Gastroesophageal sphincter (tissue), 4 donors: Measurements from ENCODE around the gene ERVK3-1. TPM values are rescaled to one million over a fixed set of nuclear protein-coding genes. Genes with fewer than 3 reads are reported as not detected.

ENCODE experiments used
- ATAC-seq: fragments of 150-250 bp; one replicate; pipeline ENCODE4 v1.9.1; 2016; ENCODE audit warnings: mild to moderate bottlenecking, moderate library complexity
- H3K27ac ChIP-seq, 4 donors: fragments of 200-600 bp; sonication (generic) in 3 of 4; 1 replicate in 3 of 4; 2 replicates in 1 of 4; pipeline ENCODE4 v1.5.1; 2016 to 2019
- H3K27me3 ChIP-seq: fragments of 200-600 bp; sonication (generic); one replicate; pipeline ENCODE4 v1.5.1; 2019
- H3K36me3 ChIP-seq, 2 donors: fragments of 200-600 bp; sonication (generic); one replicate each; pipeline ENCODE4 v1.5.1; 2019; ENCODE audit warnings: control low read depth in 1 of 2
- H3K4me1 ChIP-seq, 3 donors: fragments of 200-600 bp; sonication (generic); 1 replicate in 2 of 3; 2 replicates in 1 of 3; pipeline ENCODE4 v1.5.1; 2016 to 2019; ENCODE audit warnings: control low read depth in 2 of 3
- H3K4me3 ChIP-seq, 2 donors: fragments of 200-600 bp; sonication (generic); one replicate each; pipeline ENCODE4 v1.5.1; 2019; ENCODE audit warnings: mild to moderate bottlenecking in 1 of 2, moderate library complexity in 1 of 2
- H3K9me3 ChIP-seq, 3 donors: fragments of 200-600 bp; sonication (generic); one replicate each; pipeline ENCODE4 v1.5.1; 2017 to 2019; ENCODE audit warnings: control low read depth in 2 of 3
- CTCF ChIP-seq, 4 experiments: fragments of 200-600 bp in 2 of 4; fragments of 450-650 bp in 2 of 4; sonication (generic) in 1 of 4; IDR thresholded peaks; one replicate each; pipeline ENCODE4 v1.5.1; 2017 to 2019; ENCODE audit warnings: antibody characterized with exemption in 4 of 4, mild to moderate bottlenecking in 2 of 4, moderate library complexity in 2 of 4
- EP300 ChIP-seq: sonication (generic); formaldehyde crosslinking; IDR thresholded peaks from one replicate; pipeline ENCODE4 v1.6.1; 2017; ENCODE audit warnings: antibody characterized with exemption, mild to moderate bottlenecking
- POLR2A ChIP-seq, 2 donors: fragments of 450-650 bp; IDR thresholded peaks; one replicate each; pipeline ENCODE4 v1.6.1; 2017; ENCODE audit warnings: antibody characterized with exemption in 2 of 2, mild to moderate bottlenecking in 2 of 2, moderate library complexity in 1 of 2
- POLR2AphosphoS5 ChIP-seq: sonication (generic); formaldehyde crosslinking; IDR thresholded peaks from one replicate; pipeline ENCODE4 v1.6.1; 2017; ENCODE audit warnings: antibody characterized with exemption
- WGBS, 2 donors: methylation state at CpG; one replicate each; pipeline ENCODE4 v1.1.5; 2018; ENCODE audit warnings: low coverage in 1 of 2; 5-methylcytosine and 5-hydroxymethylcytosine counted together
- total RNA-seq, 4 donors: library from RNA; depleted of rRNA; stranded (reverse); fragments of >200 nt; gene quantifications; one replicate each; pipeline ENCODE4 v1.1.0, GENCODE V29; 2016

ERVK3-1 gene
- total RNA-seq, 4 donors from 2014 or later, result 31.7 to 67.2 (median 41.5) TPM

- Histone ChIP-seq H3K36me3 (peaks cover 0 to 52% of the 10 kb centered on the region in 2 donors), H3K4me3 (no peak overlapping the region), H3K27me3 (no peaks in the 10 kb centered on the region), H3K9me3 (no peaks in the 10 kb centered on the region), H3K27ac (peak overlapping the region in 3 of 4 donors; percentile 81 to 96 (median 92)), H3K4me1 (peaks cover 5 to 33% (median 8%) of the 10 kb centered on the region in 3 donors)
- WGBS, 2 donors, result 73 to 84% methylated on average over 4 to 7 of the region's 7 CpGs
- TF ChIP-seq POLR2A (IDR thresholded peaks at IDR 0.05) (no peak), POLR2AphosphoS5 (no peak), CTCF (IDR thresholded peaks at IDR 0.05) (no peak), EP300 (no peak)
- ATAC-seq, result no peak
Observed at GRCh38 chr19:58304255-58304654, 922 bp upstream of the ERVK3-1 start.

- no peaks in the 10 kb centered on the region for H3K9me3 ChIP-seq
- TF ChIP-seq CTCF (IDR thresholded peaks at IDR 0.05) (no peak), EP300 (no peak), POLR2A (IDR thresholded peaks at IDR 0.05) (no peak), POLR2AphosphoS5 (no peak)
- H3K4me3 ChIP-seq, result peak overlapping the region; percentile 52 to 84
- no peaks in the 10 kb centered on the region for H3K27me3 ChIP-seq
- peak overlapping the region; percentile 60 to 96 (median 86) for H3K27ac ChIP-seq
- ATAC-seq, result no peak
- peaks cover 0 to 52% of the 10 kb centered on the region in 2 donors for H3K36me3 ChIP-seq
- WGBS, 2 donors, result 6 to 15% methylated on average over 7 of the region's 7 CpGs
- peaks cover 5 to 33% (median 8%) of the 10 kb centered on the region in 3 donors for H3K4me1 ChIP-seq
Observed at GRCh38 chr19:58304748-58305064, 471 bp upstream of the ERVK3-1 start.

- peak overlapping the region; percentile 52 to 84 for H3K4me3 ChIP-seq
- peaks cover 5 to 33% (median 8%) of the 10 kb centered on the region in 3 donors for H3K4me1 ChIP-seq
- no peak for ATAC-seq
- H3K36me3 ChIP-seq, result peaks cover 0 to 40% of the 10 kb centered on the region in 2 donors
- peak overlapping the region in 3 of 4 donors; percentile 91 to 96 (median 92) for H3K27ac ChIP-seq
- TF ChIP-seq POLR2A (IDR thresholded peaks at IDR 0.05), result no peak
- no peak for TF ChIP-seq EP300
- TF ChIP-seq CTCF (IDR thresholded peaks at IDR 0.05), result no peak
- TF ChIP-seq POLR2AphosphoS5, result no peak
- H3K9me3 ChIP-seq, result no peaks in the 10 kb centered on the region
- 42 to 100% methylated on average over 1 to 10 of the region's 12 CpGs for WGBS, 2 donors
- H3K27me3 ChIP-seq, result no peaks in the 10 kb centered on the region
Observed at GRCh38 chr19:58305932-58306323, 751 bp downstream of the ERVK3-1 start.

- WGBS, 2 donors, result 92% methylated on average over 4 of the region's 4 CpGs; no CpG with 5 or more reads in 1 of the 2 donors
- ATAC-seq, result no peak
- peaks cover 0 to 51% of the 10 kb centered on the region in 2 donors for H3K36me3 ChIP-seq
Observed at GRCh38 chr19:58307736-58308135, 2.6 kb downstream of the ERVK3-1 start.

More at GRCh38 chr19:58307736-58308135, 2.6 kb downstream of the ERVK3-1 start:
- Histone ChIP-seq H3K4me3 (no peak overlapping the region), H3K27ac (no peak overlapping the region), H3K9me3 (no peaks in the 10 kb centered on the region), H3K4me1 (peaks cover 5 to 33% (median 8%) of the 10 kb centered on the region in 3 donors), H3K27me3 (no peaks in the 10 kb centered on the region)
- TF ChIP-seq POLR2AphosphoS5 (no peak), EP300 (no peak), CTCF (IDR thresholded peaks at IDR 0.05) (no peak), POLR2A (IDR thresholded peaks at IDR 0.05) (no peak)
